Naive thymus-derived CD4-positive, alpha-beta T cell (primary cell): ENCODE data around the gene ZNF726. TPM values are rescaled to one million over a fixed set of nuclear protein-coding genes. Genes with fewer than 3 reads are reported as not detected.
"Not testable (repeated sequence)": the region's sequence is repeated elsewhere in the genome, so short reads cannot be mapped to it uniquely, and the experiment has no call there.

Experiments used
- ATAC-seq: fragments of 150-1000 bp; cut with Tn5 transposase; 2 replicates; pipeline ENCODE4 v1.10.0; 2021; ENCODE audit warnings: mild to moderate bottlenecking, moderate library complexity
- CTCF ChIA-PET: fragments of 350-600 bp; sonication (Branson Sonifier 250); formaldehyde crosslinking; loops from one replicate; lab custom pipeline; 2021; ENCODE audit warnings: antibody characterized with exemption; lab: Charles Lee
- POLR2A ChIA-PET: fragments of 350-600 bp; sonication (Branson Sonifier 250); formaldehyde crosslinking; loops from one replicate; lab custom pipeline; 2021; ENCODE audit warnings: antibody characterized with exemption, inconsistent platforms; lab: Charles Lee
- DNase-seq, 9 donors: peaks; one replicate each; pipeline versions ENCODE4 v3.0.0 to v3.0.0-alpha.2; 2020 to 2022; ENCODE audit warnings: mixed read lengths in 1 of 9
- H3K27ac ChIP-seq: one replicate; pipeline ENCODE4 v1.7.0; 2013; ENCODE audit warnings: mild to moderate bottlenecking, low read depth, low read length, moderate library complexity
- H3K27me3 ChIP-seq, 2 donors: one replicate each; pipeline ENCODE4 v1.7.0; 2013; ENCODE audit warnings: low read length in 2 of 2, mild to moderate bottlenecking in 2 of 2, moderate library complexity in 2 of 2; ENCODE audit not compliant: control insufficient read depth in 2 of 2, insufficient read depth in 2 of 2
- H3K36me3 ChIP-seq, 3 experiments: 1 replicate in 2 of 3; 2 replicates in 1 of 3; pipeline ENCODE4 v1.7.0; 2013; ENCODE audit warnings: low read length in 3 of 3, mild to moderate bottlenecking in 3 of 3, moderate library complexity in 1 of 3; ENCODE audit not compliant: insufficient read depth in 3 of 3, control insufficient read depth in 2 of 3
- H3K4me1 ChIP-seq, 2 donors: one replicate each; pipeline ENCODE4 v1.7.0; 2013; ENCODE audit warnings: low read length in 2 of 2, mild to moderate bottlenecking in 2 of 2, moderate library complexity in 1 of 2; ENCODE audit not compliant: control insufficient read depth in 2 of 2, insufficient read depth in 2 of 2
- H3K4me3 ChIP-seq: 2 replicates; pipeline ENCODE4 v1.7.0; 2013; ENCODE audit warnings: mild to moderate bottlenecking, low read length
- H3K9me3 ChIP-seq, 3 experiments: 1 replicate in 2 of 3; 2 replicates in 1 of 3; pipeline ENCODE4 v1.7.0; 2013; ENCODE audit warnings: low read length in 3 of 3; ENCODE audit not compliant: control insufficient read depth in 2 of 3
- H3K27ac Mint-ChIP-seq, 9 donors: one replicate each; pipeline ENCODE4 v1.8.0; 2020 to 2022; ENCODE audit warnings: mixed read lengths in 9 of 9, mild to moderate bottlenecking in 8 of 9, moderate library complexity in 5 of 9, inconsistent platforms in 2 of 9
- H3K27me3 Mint-ChIP-seq, 5 donors: one replicate each; pipeline ENCODE4 v1.8.0; 2021 to 2022; ENCODE audit warnings: mixed read lengths in 5 of 5, mild to moderate bottlenecking in 1 of 5
- H3K36me3 Mint-ChIP-seq, 5 donors: one replicate each; pipeline ENCODE4 v1.8.0; 2020 to 2022; ENCODE audit warnings: mixed read lengths in 5 of 5, mild to moderate bottlenecking in 3 of 5, inconsistent platforms in 1 of 5
- H3K4me1 Mint-ChIP-seq, 7 donors: one replicate each; pipeline ENCODE4 v1.8.0; 2020 to 2022; ENCODE audit warnings: mixed read lengths in 7 of 7, mild to moderate bottlenecking in 3 of 7, inconsistent platforms in 1 of 7
- H3K4me3 Mint-ChIP-seq, 10 donors: one replicate each; pipeline ENCODE4 v1.8.0; 2020 to 2022; ENCODE audit warnings: mild to moderate bottlenecking in 10 of 10, mixed read lengths in 10 of 10, moderate library complexity in 6 of 10, inconsistent platforms in 2 of 10
- H3K9me3 Mint-ChIP-seq, 11 donors: one replicate each; pipeline ENCODE4 v1.8.0; 2020 to 2022; ENCODE audit warnings: mixed read lengths in 11 of 11, mild to moderate bottlenecking in 4 of 11, inconsistent platforms in 1 of 11, moderate library complexity in 1 of 11
- intact Hi-C, 2 donors: fragments of 100-400 bp; cut with micrococcal nuclease; formaldehyde crosslinking; loops; one replicate each; pipeline ENCODE4 v1.15.1; 2023
- polyA plus RNA-seq, 2 donors: library from polyadenylated mRNA; unstranded; fragments of 300-500 nt; fragmentation: Illumina TruSeq; gene quantifications; one replicate each; pipeline ENCODE4 v1.2.3, GENCODE V29; 2021
- total RNA-seq, 6 experiments: library from RNA in 5 of 6; stranded (reverse) in 5 of 6; gene quantifications; 1 replicate in 5 of 6; 2 replicates in 1 of 6; pipeline ENCODE4 v1.2.3 and lab custom pipeline; 2021 to 2026

ZNF726 gene
- total and polyA plus RNA-seq, 7 experiments from 2014 or later, result 2.1 to 6.8 (median 3.3) TPM

- Mint-ChIP-seq H3K4me3 (no peak overlapping the region), H3K27me3 (no peaks in the 10 kb centered on the region), H3K36me3 (peaks cover 0 to 55% (median 18%) of the 10 kb centered on the region in 5 donors), H3K27ac (peak overlapping the region in 2 of 9 donors; percentile 5 to 61), H3K4me1 (peaks cover 0 to 30% (median 14%) of the 10 kb centered on the region in 7 donors), H3K9me3 (peaks cover 0 to 18% (median 0%) of the 10 kb centered on the region in 11 donors)
- no peak overlapping the region for H3K4me3 ChIP-seq
- intact Hi-C loops, result loop anchor here (5.0 to 10.0 kb wide), 3 partner anchors 521 to 1283 kb away; partner anchors contain the start of genes ZNF492 (in 1 of the 2) and ZNF91 (in 1 of the 2)
- ChIA-PET CTCF (no interaction called here), POLR2A (interaction anchor here (0.6 kb wide), 1 partner anchor 22 kb away, joined by 3 read pairs; no protein-coding TSS in a partner anchor)
- no peak overlapping the region for H3K27ac ChIP-seq
- ATAC-seq, result no peak
- H3K27me3 ChIP-seq, result no peaks in the 10 kb centered on the region
- H3K36me3 ChIP-seq, result no peaks in the 10 kb centered on the region
- H3K4me1 ChIP-seq, result peaks cover 0 to 3% of the 10 kb centered on the region in 2 donors
- H3K9me3 ChIP-seq, result no peaks in the 10 kb centered on the region
- no peak for DNase-seq
Measured at GRCh38 chr19:23917856-23918255, 3.2 kb downstream of the ZNF726 start.

DNA sequence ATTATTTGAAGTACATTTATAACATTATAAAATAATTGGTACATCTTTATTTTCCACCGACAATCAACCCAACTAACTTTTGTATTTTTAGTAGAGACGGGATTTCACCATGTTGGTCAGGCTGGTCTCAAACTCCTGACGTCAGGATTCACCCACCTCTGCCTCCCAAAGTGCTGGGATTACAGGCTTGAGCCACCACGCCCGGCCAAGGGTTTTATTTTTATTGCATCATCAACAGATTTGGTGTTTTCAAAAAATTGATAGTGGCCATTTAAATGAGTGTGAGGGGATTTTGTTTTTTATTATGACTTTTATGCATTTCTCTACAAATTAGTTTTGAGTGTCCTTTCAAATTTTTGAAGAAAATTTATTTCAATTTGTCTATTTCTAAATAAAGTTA, 10.6 kb downstream of the ZNF726 start:
- no peak overlapping the region for H3K27ac Mint-ChIP-seq
- H3K4me1 ChIP-seq, result no peaks in the 10 kb centered on the region
- intact Hi-C loops, result no loop called here
- peaks cover 0 to 33% (median 12%) of the 10 kb centered on the region in 11 donors for H3K9me3 Mint-ChIP-seq
- H3K4me3 ChIP-seq, result no peak overlapping the region
- ATAC-seq (no peak), DNase-seq (no peak)
- no peak overlapping the region for H3K27ac ChIP-seq
- no peaks in the 10 kb centered on the region for H3K36me3 ChIP-seq
- H3K36me3 Mint-ChIP-seq, result peaks cover 5 to 47% (median 37%) of the 10 kb centered on the region in 5 donors
- no peaks in the 10 kb centered on the region for H3K9me3 ChIP-seq
- no peaks in the 10 kb centered on the region for H3K27me3 Mint-ChIP-seq
- ChIA-PET POLR2A (no interaction called here), CTCF (no interaction called here)
- no peaks in the 10 kb centered on the region for H3K27me3 ChIP-seq
- no peak overlapping the region for H3K4me3 Mint-ChIP-seq
- peaks cover 0 to 2% (median 0%) of the 10 kb centered on the region in 7 donors for H3K4me1 Mint-ChIP-seq

GRCh38 chr19:23932878-23933277, 18.2 kb downstream of the ZNF726 start:
- no peak overlapping the region for H3K27ac Mint-ChIP-seq
- peaks cover 13 to 42% (median 19%) of the 10 kb centered on the region in 5 donors for H3K36me3 Mint-ChIP-seq
- intact Hi-C loops, result no loop called here
- no peaks in the 10 kb centered on the region for H3K4me1 Mint-ChIP-seq
- H3K27me3 Mint-ChIP-seq, result no peaks in the 10 kb centered on the region
- peaks cover 0 to 38% (median 11%) of the 10 kb centered on the region in 3 experiments for H3K9me3 ChIP-seq
- no peak overlapping the region for H3K4me3 ChIP-seq
- H3K4me1 ChIP-seq, result no peaks in the 10 kb centered on the region
- DNase-seq, result no peak
- no peaks in the 10 kb centered on the region for H3K36me3 ChIP-seq
- no peak overlapping the region for H3K27ac ChIP-seq
- H3K9me3 Mint-ChIP-seq, result peaks cover 8 to 77% (median 43%) of the 10 kb centered on the region in 11 donors
- no peak overlapping the region for H3K4me3 Mint-ChIP-seq
- H3K27me3 ChIP-seq, result no peaks in the 10 kb centered on the region
- no peak for ATAC-seq
- ChIA-PET POLR2A (no interaction called here), CTCF (no interaction called here)

DNA sequence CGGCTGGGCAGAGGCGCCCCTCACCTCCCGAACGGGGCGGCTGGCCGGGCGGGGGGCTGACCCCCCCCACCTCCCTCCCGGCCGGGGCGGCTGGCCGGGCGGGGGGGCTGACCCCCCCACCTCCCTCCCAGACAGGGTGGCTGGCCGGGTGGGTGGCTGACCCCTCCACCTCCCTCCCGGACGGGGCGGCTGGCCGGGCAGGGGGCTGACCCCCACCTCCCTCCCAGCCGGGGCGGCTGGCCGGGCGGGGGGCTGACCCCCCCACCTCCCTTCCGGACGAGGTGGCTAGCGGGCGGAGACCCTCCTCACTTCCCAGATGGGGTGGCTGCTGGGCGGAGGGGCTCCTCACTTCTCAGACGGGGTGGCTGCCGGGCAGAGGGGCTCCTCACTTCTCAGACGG, 22.3 kb downstream of the ZNF726 start:
- H3K27ac Mint-ChIP-seq, H3K36me3 ChIP-seq, H3K4me1 ChIP-seq, H3K4me3 Mint-ChIP-seq, H3K27me3 ChIP-seq, DNase-seq, H3K4me1 Mint-ChIP-seq, H3K4me3 ChIP-seq, intact Hi-C loops, H3K27ac ChIP-seq, H3K27me3 Mint-ChIP-seq, POLR2A ChIA-PET, ATAC-seq, CTCF ChIA-PET: not testable (repeated sequence)
- H3K9me3 ChIP-seq, result peaks cover 0 to 38% (median 11%) of the 10 kb centered on the region in 3 experiments
- Mint-ChIP-seq H3K36me3 (peaks cover 6 to 42% (median 31%) of the 10 kb centered on the region in 5 donors), H3K9me3 (peaks cover 8 to 80% (median 54%) of the 10 kb centered on the region in 11 donors)

DNA sequence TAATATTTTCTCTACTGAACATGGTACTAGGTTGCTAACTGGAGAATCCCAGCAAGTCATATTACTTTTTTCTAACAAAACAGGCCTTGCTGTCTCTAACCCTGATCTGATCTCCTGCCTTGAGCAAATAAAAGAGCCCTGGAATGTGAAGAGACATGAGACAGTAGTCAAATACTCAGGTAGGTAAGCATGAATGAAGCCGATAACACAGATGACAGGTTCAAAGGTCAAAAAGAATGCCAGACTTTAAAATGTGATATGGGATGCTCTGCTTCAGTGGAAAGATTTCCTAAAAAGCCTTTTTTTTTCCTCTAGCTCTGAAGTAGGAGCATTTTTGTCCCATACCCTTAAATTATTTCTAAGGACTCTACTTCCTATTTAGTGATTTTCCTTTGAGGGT, 28.7 kb downstream of the ZNF726 start:
- ATAC-seq (no peak), DNase-seq (no peak)
- Mint-ChIP-seq H3K9me3 (peaks cover 0 to 88% (median 45%) of the 10 kb centered on the region in 11 donors), H3K27ac (no peak overlapping the region), H3K4me1 (peaks cover 0 to 17% (median 11%) of the 10 kb centered on the region in 7 donors), H3K27me3 (no peaks in the 10 kb centered on the region), H3K36me3 (peaks cover 26 to 66% (median 53%) of the 10 kb centered on the region in 5 donors), H3K4me3 (no peak overlapping the region)
- ChIA-PET POLR2A (no interaction called here), CTCF (no interaction called here)
- no peaks in the 10 kb centered on the region for H3K36me3 ChIP-seq
- no peaks in the 10 kb centered on the region for H3K4me1 ChIP-seq
- peaks cover 0 to 5% (median 0%) of the 10 kb centered on the region in 3 experiments for H3K9me3 ChIP-seq
- no peak overlapping the region for H3K4me3 ChIP-seq
- no peak overlapping the region for H3K27ac ChIP-seq
- intact Hi-C loops, result no loop called here
- H3K27me3 ChIP-seq, result no peaks in the 10 kb centered on the region

- no peaks in the 10 kb centered on the region for H3K9me3 ChIP-seq
- H3K27me3 ChIP-seq, result no peaks in the 10 kb centered on the region
- H3K4me3 ChIP-seq, result no peak overlapping the region
- Mint-ChIP-seq H3K27me3 (no peaks in the 10 kb centered on the region), H3K4me3 (peak overlapping the region in 3 of 10 donors; percentile 8 to 49 (median 43)), H3K36me3 (peaks cover 16 to 57% (median 49%) of the 10 kb centered on the region in 5 donors), H3K9me3 (peaks cover 0 to 76% (median 34%) of the 10 kb centered on the region in 11 donors), H3K4me1 (peaks cover 0 to 17% (median 11%) of the 10 kb centered on the region in 7 donors), H3K27ac (peak overlapping the region in 1 of 9 donors; percentile 65)
- no peaks in the 10 kb centered on the region for H3K36me3 ChIP-seq
- intact Hi-C loops, result no loop called here
- no peaks in the 10 kb centered on the region for H3K4me1 ChIP-seq
- H3K27ac ChIP-seq, result no peak overlapping the region
- ChIA-PET CTCF (no interaction called here), POLR2A (no interaction called here)
- no peak for ATAC-seq
- DNase-seq, result no peak
Measured at GRCh38 chr19:23946569-23946968, 31.9 kb downstream of the ZNF726 start.

- ATAC-seq, result no peak
- peaks cover 0 to 69% (median 28%) of the 10 kb centered on the region in 11 donors for H3K9me3 Mint-ChIP-seq
Measured at GRCh38 chr19:23949611-23950010, 34.9 kb downstream of the ZNF726 start.

More at GRCh38 chr19:23949611-23950010, 34.9 kb downstream of the ZNF726 start:
- no peak for DNase-seq
- H3K9me3 ChIP-seq, result no peaks in the 10 kb centered on the region
- no peak overlapping the region for H3K27ac ChIP-seq
- H3K4me3 ChIP-seq, result no peak overlapping the region
- H3K4me1 Mint-ChIP-seq, result peaks cover 0 to 17% (median 11%) of the 10 kb centered on the region in 7 donors
- H3K27me3 ChIP-seq, result no peaks in the 10 kb centered on the region
- peaks cover 15 to 33% (median 32%) of the 10 kb centered on the region in 5 donors for H3K36me3 Mint-ChIP-seq
- H3K4me1 ChIP-seq, result no peaks in the 10 kb centered on the region
- no peaks in the 10 kb centered on the region for H3K27me3 Mint-ChIP-seq
- ChIA-PET POLR2A (no interaction called here), CTCF (no interaction called here)
- intact Hi-C loops, result no loop called here
- H3K4me3 Mint-ChIP-seq, result no peak overlapping the region
- no peaks in the 10 kb centered on the region for H3K36me3 ChIP-seq
- no peak overlapping the region for H3K27ac Mint-ChIP-seq
